ENCODE measurements around the gene SAMD4A. TPM values are rescaled to one million over a fixed set of nuclear protein-coding genes. Genes with fewer than 3 reads are reported as not detected.
A peak's percentile ranks its signal among the peaks of the same experiment; 100 is the strongest.

SAMD4A gene
- total and polyA plus RNA-seq, 12 donors, result 14.0 to 284 (median 191) TPM

DNA sequence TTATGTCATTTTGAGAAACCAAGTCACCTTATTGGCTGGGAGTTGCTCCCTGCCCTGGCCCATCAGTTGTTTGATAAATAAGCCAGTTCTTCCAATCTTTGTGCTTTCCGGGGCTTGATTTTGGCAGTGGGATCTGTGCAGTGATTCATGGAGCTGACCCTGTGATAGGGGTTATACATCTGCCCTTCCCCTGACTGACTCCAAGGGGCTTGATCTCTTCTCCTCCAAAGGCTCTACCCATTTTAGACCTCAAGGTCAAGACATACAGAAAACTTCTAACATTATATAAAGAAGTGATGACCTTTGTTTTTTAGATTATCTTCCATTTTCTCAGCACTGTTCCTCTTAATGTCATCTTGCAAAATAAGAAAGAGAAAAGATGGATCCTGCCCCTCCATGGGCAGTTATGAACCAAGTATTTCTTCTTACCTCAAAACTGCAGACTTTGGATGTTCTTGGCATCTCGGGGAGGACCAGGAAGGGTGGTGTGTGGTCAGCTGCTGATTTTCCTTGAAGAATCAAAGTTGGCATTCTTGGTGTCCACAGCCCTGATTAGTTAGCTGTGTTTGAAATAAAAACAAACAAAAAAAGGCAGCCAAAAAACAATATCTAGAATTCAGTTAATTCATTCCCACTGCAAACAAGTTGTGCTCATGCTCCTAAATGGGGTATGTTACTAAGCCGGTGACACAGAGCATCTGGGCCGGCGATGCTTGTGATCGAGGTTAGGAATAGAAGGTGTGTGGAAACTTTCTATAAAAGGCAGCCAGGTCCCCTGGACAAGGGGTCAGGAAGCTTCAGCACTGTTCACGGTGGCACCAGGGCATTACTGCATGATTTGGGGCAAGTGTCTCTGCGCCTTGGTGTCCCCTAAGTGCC, 120.2 kb downstream of the SAMD4A start:
- peak in 7 of 8 donors; percentile 40 to 67 (median 60) for ATAC-seq
- DNase-seq, result peak in 1 of 2 donors; percentile 43
- Histone ChIP-seq H3K27ac (peak overlapping the region; percentile 63 to 96 (median 88)), H3K9me3 (peaks cover 0 to 4% (median 0%) of the 10 kb centered on the region in 11 donors), H3K4me1 (peaks cover 21 to 94% (median 78%) of the 10 kb centered on the region in 9 donors), H3K4me3 (peak overlapping the region in 5 of 10 donors; percentile 0 to 23 (median 16)), H3K36me3 (no peaks in the 10 kb centered on the region), H3K27me3 (no peaks in the 10 kb centered on the region)
- WGBS, 2 donors, result 46 to 50% methylated on average over 8 of the region's 8 CpGs
- intact Hi-C loops (cut with DNase I), result loop anchor here in 4 of 10 donors (1.0 to 5.0 kb wide), 3 partner anchors 35 to 120 kb away; partner anchors contain the start of gene SAMD4A (in 1 of the 4)
- TF ChIP-seq CTCF (IDR thresholded peaks at IDR 0.05), result no peak

GRCh38 chr14:54687750-54688119, 120.8 kb downstream of the SAMD4A start:
- Histone ChIP-seq H3K36me3 (no peaks in the 10 kb centered on the region), H3K9me3 (peaks cover 0 to 4% (median 0%) of the 10 kb centered on the region in 11 donors), H3K27ac (peak overlapping the region; percentile 63 to 96 (median 88)), H3K27me3 (no peaks in the 10 kb centered on the region), H3K4me3 (no peak overlapping the region), H3K4me1 (peaks cover 24 to 94% (median 76%) of the 10 kb centered on the region in 9 donors)
- WGBS, 2 donors, result 27 to 63% methylated on average over 2 of the region's 2 CpGs
- intact Hi-C loops (cut with DNase I), result loop anchor here in 3 of 10 donors (5.0 kb wide), 2 partner anchors 35 to 85 kb away; no protein-coding TSS in a partner anchor
- no peak for TF ChIP-seq CTCF (IDR thresholded peaks at IDR 0.05)
- ATAC-seq (peak in 7 of 8 donors; percentile 12 to 77 (median 56)), DNase-seq (peak in 1 of 2 donors; percentile 40)

DNA sequence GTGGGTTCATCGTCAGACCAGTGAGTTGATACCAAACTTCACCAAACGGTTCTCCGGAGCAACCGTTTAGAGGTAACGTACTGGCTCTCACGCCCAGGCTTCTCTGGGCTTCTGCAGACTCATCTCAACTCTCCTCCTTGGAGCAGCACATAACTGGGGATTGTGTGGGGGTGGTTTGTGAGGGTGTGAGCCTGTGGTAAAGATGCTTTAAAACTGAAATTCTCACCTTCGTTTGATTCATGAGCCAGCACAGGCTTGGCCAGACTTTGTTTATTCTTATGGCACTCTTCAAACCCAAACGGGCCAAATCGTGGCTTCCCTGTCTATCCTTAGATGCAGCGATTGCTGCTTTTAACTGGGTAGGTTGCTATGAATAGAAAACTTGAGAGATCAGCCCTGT, 121.3 kb downstream of the SAMD4A start:
- Histone ChIP-seq H3K36me3 (no peaks in the 10 kb centered on the region), H3K27ac (peak overlapping the region in 8 of 10 donors; percentile 76 to 96 (median 89)), H3K4me1 (peaks cover 24 to 94% (median 72%) of the 10 kb centered on the region in 9 donors), H3K4me3 (no peak overlapping the region), H3K9me3 (peaks cover 0 to 4% (median 0%) of the 10 kb centered on the region in 11 donors), H3K27me3 (no peaks in the 10 kb centered on the region)
- WGBS, 2 donors, result 61 to 69% methylated on average over 10 of the region's 10 CpGs
- no peak for TF ChIP-seq CTCF (IDR thresholded peaks at IDR 0.05)
- DNase-seq, result no peak
- intact Hi-C loops (cut with DNase I), result loop anchor here in 3 of 10 donors (5.0 kb wide), 2 partner anchors 36 to 84 kb away; no protein-coding TSS in a partner anchor
- no peak for ATAC-seq

DNA sequence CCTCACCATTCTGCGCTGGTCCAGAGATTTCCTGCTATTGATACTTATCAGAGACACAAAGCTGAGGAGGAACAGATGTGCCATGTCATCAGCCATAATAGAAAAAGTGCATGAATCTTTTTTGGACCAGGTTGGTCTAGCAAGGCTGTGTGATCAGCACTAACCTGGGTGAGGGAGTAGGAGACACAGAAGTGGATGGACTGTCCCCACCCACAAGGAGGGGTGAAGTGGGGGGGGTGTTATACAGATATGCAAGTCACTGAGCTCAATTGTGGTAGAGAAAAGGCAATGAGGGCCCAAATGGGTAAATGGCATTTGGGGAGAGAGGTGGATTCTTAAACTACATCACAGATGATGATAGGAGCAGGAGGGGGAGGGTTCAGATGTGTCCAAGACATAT, 123.0 kb downstream of the SAMD4A start:
- intact Hi-C loops (cut with DNase I), result loop anchor here (2.0 to 10.0 kb wide), 9 partner anchors 38 to 125 kb away; partner anchors contain the start of gene SAMD4A (in 3 of the 10)
- peaks cover 19 to 86% (median 66%) of the 10 kb centered on the region in 9 donors for H3K4me1 ChIP-seq
- 89 to 100% methylated on average over 1 of the region's 1 CpG for WGBS, 2 donors

More for the DNA sequence above, 123.0 kb downstream of the SAMD4A start:
- ATAC-seq (no peak), DNase-seq (no peak)
- H3K27ac ChIP-seq, result peak overlapping the region in 7 of 10 donors; percentile 35 to 96 (median 67)
- no peaks in the 10 kb centered on the region for H3K27me3 ChIP-seq
- H3K9me3 ChIP-seq, result peaks cover 0 to 4% (median 0%) of the 10 kb centered on the region in 11 donors
- H3K4me3 ChIP-seq, result no peak overlapping the region
- no peaks in the 10 kb centered on the region for H3K36me3 ChIP-seq
- TF ChIP-seq CTCF (IDR thresholded peaks at IDR 0.05), result no peak

Measured in heart right ventricle (tissue), 16 donors.